Activated CD4-positive, alpha-beta memory T cell treated with anti-CD3 and anti-CD28 coated beads, Interleukin-2, amount 10 ng/mL, durations not matched to agents 7 days and 5 days (primary cell): Measurements from ENCODE around the gene MYOCD. TPM values are rescaled to one million over a fixed set of nuclear protein-coding genes. Genes with fewer than 3 reads are reported as not detected.
"Not testable (repeated sequence)": the region's sequence is repeated elsewhere in the genome, so short reads cannot be mapped to it uniquely, and the experiment has no call there.

Experiments used
- CTCF ChIA-PET: fragments of 350-600 bp; sonication (Branson Sonifier 250); formaldehyde crosslinking; loops from one replicate; lab custom pipeline; 2021; ENCODE audit warnings: antibody characterized with exemption, inconsistent platforms; lab: Charles Lee
- POLR2A ChIA-PET: fragments of 350-600 bp; sonication (Branson Sonifier 250); formaldehyde crosslinking; loops from one replicate; lab custom pipeline; 2021; ENCODE audit warnings: antibody characterized with exemption; lab: Charles Lee
- DNase-seq: peaks from one replicate; pipeline ENCODE4 v3.0.0-alpha.2; 2020
- H3K27ac Mint-ChIP-seq: one replicate; pipeline ENCODE4 v1.8.0; 2021; ENCODE audit warnings: mild to moderate bottlenecking, mixed read lengths
- H3K27me3 Mint-ChIP-seq: one replicate; pipeline ENCODE4 v1.8.0; 2021; ENCODE audit warnings: mixed read lengths
- H3K36me3 Mint-ChIP-seq: one replicate; pipeline ENCODE4 v1.8.0; 2021; ENCODE audit warnings: low read depth, mixed read lengths
- H3K4me1 Mint-ChIP-seq: one replicate; pipeline ENCODE4 v1.8.0; 2021; ENCODE audit warnings: mixed read lengths
- H3K4me3 Mint-ChIP-seq: one replicate; pipeline ENCODE4 v1.8.0; 2021; ENCODE audit warnings: mild to moderate bottlenecking, mixed read lengths
- H3K9me3 Mint-ChIP-seq: one replicate; pipeline ENCODE4 v1.8.0; 2021; ENCODE audit warnings: mixed read lengths
- total RNA-seq, 2 experiments: library from RNA; stranded (reverse); gene quantifications; one replicate each; pipeline ENCODE4 v1.2.3, GENCODE V29; 2021

The MYOCD gene
- total RNA-seq, 2 experiments from 2014 or later = not detected

DNA sequence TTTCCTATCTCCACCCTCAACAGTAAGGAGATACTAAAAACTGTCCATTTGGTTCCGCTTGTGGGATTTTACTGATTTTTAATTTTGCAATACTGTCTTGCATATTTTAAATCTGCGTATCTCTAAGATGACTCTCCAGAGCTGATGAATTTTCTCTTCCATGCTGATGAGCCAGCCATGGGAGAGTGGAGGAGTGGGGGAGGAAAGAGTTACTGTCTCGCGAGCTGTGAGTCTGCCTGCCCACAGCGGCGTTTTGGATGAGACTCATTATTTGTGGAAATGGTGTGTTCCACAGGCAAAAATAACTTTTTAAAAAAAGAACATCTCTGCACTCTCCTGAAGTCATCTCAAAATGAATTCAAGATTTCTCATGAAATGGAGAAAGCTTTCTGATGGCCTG is 34.6 kb upstream of the MYOCD start:
- Mint-ChIP-seq H3K4me3 (no peak overlapping the region), H3K27ac (no peak overlapping the region), H3K36me3 (no peaks in the 10 kb centered on the region), H3K9me3 (peaks cover 12% of the 10 kb centered on the region), H3K4me1 (no peaks in the 10 kb centered on the region), H3K27me3 (no peaks in the 10 kb centered on the region)
- CTCF ChIA-PET = no interaction called here
- no peak for DNase-seq
- POLR2A ChIA-PET = no interaction called here

DNA sequence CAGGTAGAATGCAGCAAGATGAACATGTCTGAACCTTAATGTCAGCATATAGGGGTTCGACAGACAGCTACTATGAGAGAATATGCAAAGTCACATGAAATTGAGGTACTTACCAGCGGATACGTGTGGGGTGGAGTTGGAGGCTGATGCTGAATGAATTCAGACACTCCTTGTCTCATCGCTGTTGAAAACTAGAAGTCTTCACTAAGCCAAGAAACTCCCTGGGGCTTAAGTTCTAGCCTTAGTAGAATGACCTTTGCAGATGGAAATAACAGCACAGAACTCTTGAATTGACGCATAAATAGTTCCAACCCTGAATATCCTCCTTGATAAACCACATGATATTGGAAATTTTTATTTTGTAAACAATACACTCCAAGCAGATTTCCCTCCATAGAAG is 32.9 kb upstream of the MYOCD start:
- CTCF ChIA-PET = no interaction called here
- H3K27me3 Mint-ChIP-seq = no peaks in the 10 kb centered on the region
- no peak overlapping the region for H3K4me3 Mint-ChIP-seq
- POLR2A ChIA-PET = no interaction called here
- no peaks in the 10 kb centered on the region for H3K4me1 Mint-ChIP-seq
- no peak overlapping the region for H3K27ac Mint-ChIP-seq
- DNase-seq = no peak
- peaks cover 15% of the 10 kb centered on the region for H3K9me3 Mint-ChIP-seq
- H3K36me3 Mint-ChIP-seq = no peaks in the 10 kb centered on the region

- Mint-ChIP-seq H3K27ac (no peak overlapping the region), H3K4me3 (no peak overlapping the region), H3K4me1 (no peaks in the 10 kb centered on the region), H3K36me3 (no peaks in the 10 kb centered on the region), H3K9me3 (peaks cover 16% of the 10 kb centered on the region), H3K27me3 (no peaks in the 10 kb centered on the region)
- POLR2A ChIA-PET = no interaction called here
- CTCF ChIA-PET = no interaction called here
- no peak for DNase-seq
These were observed 30.8 kb upstream of the MYOCD start for GRCh38 chr17:12634789-12635414.

GRCh38 chr17:12635996-12636395 is 29.7 kb upstream of the MYOCD start:
- H3K4me1 Mint-ChIP-seq, DNase-seq, H3K36me3 Mint-ChIP-seq, H3K4me3 Mint-ChIP-seq, CTCF ChIA-PET, POLR2A ChIA-PET, H3K27ac Mint-ChIP-seq, H3K27me3 Mint-ChIP-seq: not testable (repeated sequence)
- peaks cover 16% of the 10 kb centered on the region for H3K9me3 Mint-ChIP-seq

DNA sequence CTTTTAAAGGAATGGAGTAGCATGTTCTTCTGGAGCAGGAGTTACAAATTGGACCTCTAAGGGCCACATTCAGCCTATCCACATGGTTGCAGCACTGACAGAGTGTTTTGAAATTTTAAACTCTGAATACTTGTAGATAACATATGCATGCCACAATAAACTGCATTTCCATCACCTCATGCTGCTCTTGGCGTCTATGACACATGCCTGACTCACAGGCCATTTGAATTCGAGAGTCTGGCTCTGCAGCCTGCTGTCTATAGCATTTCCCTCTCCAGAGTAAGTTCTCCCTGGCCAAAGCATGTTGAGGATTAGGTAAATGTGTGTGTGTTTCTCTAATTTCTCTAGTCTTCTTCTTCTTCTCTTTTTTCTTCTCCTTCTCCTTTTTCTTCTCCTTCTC is 28.7 kb upstream of the MYOCD start:
- Mint-ChIP-seq H3K4me3 (no peak overlapping the region), H3K9me3 (peaks cover 16% of the 10 kb centered on the region), H3K4me1 (no peaks in the 10 kb centered on the region), H3K27me3 (no peaks in the 10 kb centered on the region), H3K36me3 (no peaks in the 10 kb centered on the region), H3K27ac (no peak overlapping the region)
- ChIA-PET POLR2A (no interaction called here), CTCF (no interaction called here)
- no peak for DNase-seq

GRCh38 chr17:12637745-12638651 is 27.7 kb upstream of the MYOCD start:
- H3K4me1 Mint-ChIP-seq = no peaks in the 10 kb centered on the region
- H3K36me3 Mint-ChIP-seq = no peaks in the 10 kb centered on the region
- H3K4me3 Mint-ChIP-seq = no peak overlapping the region
- DNase-seq = no peak
- H3K9me3 Mint-ChIP-seq = peaks cover 13% of the 10 kb centered on the region
- CTCF ChIA-PET = no interaction called here
- no peaks in the 10 kb centered on the region for H3K27me3 Mint-ChIP-seq
- no peak overlapping the region for H3K27ac Mint-ChIP-seq
- POLR2A ChIA-PET = no interaction called here

DNA sequence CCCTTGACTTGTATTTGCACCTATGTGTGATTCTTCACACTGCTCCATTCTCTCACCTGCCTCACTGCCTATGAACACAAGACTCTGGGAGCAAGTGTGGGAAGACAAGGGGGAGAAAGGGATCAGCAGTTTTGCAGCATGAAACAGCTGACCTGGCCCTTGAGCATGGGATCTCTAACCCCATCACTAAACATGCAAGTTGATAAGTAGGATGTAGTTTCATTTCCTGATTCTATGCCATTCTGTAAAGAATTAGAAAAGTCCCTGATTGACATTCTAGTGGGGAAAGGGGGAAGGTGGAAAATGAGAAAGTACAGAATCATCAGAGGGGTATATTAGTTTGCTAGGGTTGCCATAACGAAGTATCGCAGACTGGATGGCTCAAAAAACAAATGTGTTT is 25.3 kb upstream of the MYOCD start:
- Mint-ChIP-seq H3K27ac (no peak overlapping the region), H3K36me3 (no peaks in the 10 kb centered on the region), H3K27me3 (no peaks in the 10 kb centered on the region), H3K4me1 (no peaks in the 10 kb centered on the region), H3K4me3 (no peak overlapping the region), H3K9me3 (peaks cover 12% of the 10 kb centered on the region)
- ChIA-PET POLR2A (no interaction called here), CTCF (no interaction called here)
- DNase-seq = no peak

DNA sequence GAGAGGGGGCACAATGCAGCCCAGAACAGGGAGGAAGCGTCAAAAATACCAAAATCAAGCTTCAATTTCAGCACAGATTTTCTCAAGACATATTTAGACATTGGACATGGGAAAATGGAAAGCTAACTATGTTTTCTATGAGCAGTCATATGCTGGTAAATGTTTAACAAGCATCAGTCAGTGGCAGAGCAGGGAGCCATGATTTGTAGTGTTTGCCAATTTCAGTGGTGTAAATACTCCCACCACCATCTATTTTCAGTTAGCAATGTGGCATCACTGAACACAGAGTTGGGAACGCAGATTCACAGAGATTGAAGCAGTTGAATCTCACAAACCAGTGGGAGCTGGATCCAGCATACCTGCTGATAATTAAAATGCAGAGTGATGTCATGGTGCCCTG is 24.6 kb upstream of the MYOCD start:
- H3K4me3 Mint-ChIP-seq = no peak overlapping the region
- no peak overlapping the region for H3K27ac Mint-ChIP-seq
- H3K27me3 Mint-ChIP-seq = no peaks in the 10 kb centered on the region
- no peaks in the 10 kb centered on the region for H3K4me1 Mint-ChIP-seq
- no peak for DNase-seq
- ChIA-PET CTCF (no interaction called here), POLR2A (no interaction called here)
- H3K36me3 Mint-ChIP-seq = no peaks in the 10 kb centered on the region
- H3K9me3 Mint-ChIP-seq = peaks cover 11% of the 10 kb centered on the region

GRCh38 chr17:12642034-12642433 is 23.7 kb upstream of the MYOCD start:
- Mint-ChIP-seq H3K4me1 (no peaks in the 10 kb centered on the region), H3K9me3 (peaks cover 15% of the 10 kb centered on the region), H3K27me3 (no peaks in the 10 kb centered on the region), H3K4me3 (no peak overlapping the region), H3K36me3 (no peaks in the 10 kb centered on the region), H3K27ac (no peak overlapping the region)
- CTCF ChIA-PET = no interaction called here
- no peak for DNase-seq
- POLR2A ChIA-PET = no interaction called here

DNA sequence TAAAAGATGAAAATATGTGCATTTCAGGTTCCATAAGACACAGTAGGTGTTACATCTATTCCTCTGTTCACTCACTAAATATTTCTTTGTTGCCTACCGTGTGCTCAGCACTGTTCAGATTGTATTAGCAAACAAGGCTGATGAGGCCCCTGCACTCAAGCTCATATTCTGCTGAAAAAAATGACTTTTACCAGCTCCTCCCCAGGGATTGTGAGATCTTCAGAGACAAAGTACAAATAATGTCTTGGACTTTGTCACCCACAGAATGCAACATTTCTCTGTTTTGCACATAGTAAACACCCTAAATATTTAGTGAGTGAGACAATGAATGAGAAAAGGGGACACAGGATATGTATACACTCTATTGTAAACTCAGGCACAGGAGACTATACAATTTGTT is 21.9 kb upstream of the MYOCD start:
- no peaks in the 10 kb centered on the region for H3K4me1 Mint-ChIP-seq
- H3K27ac Mint-ChIP-seq = no peak overlapping the region
- POLR2A ChIA-PET = no interaction called here
- H3K4me3 Mint-ChIP-seq = no peak overlapping the region
- no peaks in the 10 kb centered on the region for H3K27me3 Mint-ChIP-seq
- CTCF ChIA-PET = no interaction called here
- no peak for DNase-seq
- no peaks in the 10 kb centered on the region for H3K36me3 Mint-ChIP-seq
- H3K9me3 Mint-ChIP-seq = peaks cover 9% of the 10 kb centered on the region

GRCh38 chr17:12644623-12645022 is 21.1 kb upstream of the MYOCD start:
- no peak overlapping the region for H3K4me3 Mint-ChIP-seq
- CTCF ChIA-PET = no interaction called here
- POLR2A ChIA-PET = no interaction called here
- no peaks in the 10 kb centered on the region for H3K27me3 Mint-ChIP-seq
- H3K27ac Mint-ChIP-seq = no peak overlapping the region
- no peaks in the 10 kb centered on the region for H3K4me1 Mint-ChIP-seq
- peaks cover 9% of the 10 kb centered on the region for H3K9me3 Mint-ChIP-seq
- no peak for DNase-seq
- no peaks in the 10 kb centered on the region for H3K36me3 Mint-ChIP-seq

DNA sequence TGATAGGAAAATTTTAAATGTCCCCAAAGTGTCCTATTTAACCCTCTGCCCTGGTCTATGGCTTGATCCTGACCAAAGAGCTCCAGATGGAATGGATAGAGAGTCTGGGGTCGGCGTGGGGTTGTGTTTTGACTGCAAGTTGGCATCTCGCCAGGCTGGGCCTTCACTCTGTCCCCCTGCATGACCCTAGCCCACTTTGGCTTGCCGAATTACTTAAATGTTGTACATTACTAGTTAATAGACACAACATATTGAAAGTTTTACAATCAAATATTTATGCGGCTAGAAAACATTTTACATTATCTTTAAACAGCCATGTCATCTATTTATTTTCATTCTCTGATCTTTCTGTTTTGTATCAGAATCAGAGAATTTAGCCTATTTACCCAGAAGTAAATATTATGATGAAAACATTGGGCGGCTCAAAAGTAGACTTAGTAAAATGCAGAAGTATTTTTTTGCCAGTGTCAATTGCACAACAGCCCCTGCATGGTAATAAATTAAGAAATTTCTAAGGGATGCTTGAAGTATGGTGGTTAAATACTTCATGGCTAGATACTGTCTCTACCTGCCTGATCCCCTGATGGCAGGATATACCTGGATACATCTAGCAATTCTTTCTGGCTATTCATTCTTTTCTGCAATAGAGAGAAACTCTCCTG is 18.8 kb upstream of the MYOCD start:
- CTCF ChIA-PET = no interaction called here
- Mint-ChIP-seq H3K4me3 (no peak overlapping the region), H3K9me3 (peaks cover 9% of the 10 kb centered on the region), H3K4me1 (no peaks in the 10 kb centered on the region), H3K36me3 (no peaks in the 10 kb centered on the region), H3K27ac (no peak overlapping the region), H3K27me3 (no peaks in the 10 kb centered on the region)
- DNase-seq = no peak
- POLR2A ChIA-PET = no interaction called here

DNA sequence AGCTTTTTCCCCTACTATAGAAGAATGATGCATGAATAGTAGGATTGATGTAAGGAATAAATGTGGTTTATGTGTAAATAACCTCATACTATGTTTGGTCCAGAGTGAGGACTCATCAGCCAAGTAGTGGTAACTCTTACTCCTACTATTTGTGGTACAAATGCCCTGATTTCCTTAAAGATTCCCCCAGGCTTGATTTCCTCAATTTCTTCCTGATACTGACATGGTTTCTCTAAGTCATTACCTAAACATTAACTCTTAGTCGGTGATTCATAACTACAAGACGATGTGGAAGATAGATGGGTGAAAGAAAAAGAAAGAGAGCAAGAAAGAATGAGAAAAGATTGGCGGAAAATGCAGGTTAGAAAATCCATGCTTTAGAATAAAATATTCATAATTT is 17.2 kb upstream of the MYOCD start:
- no peak overlapping the region for H3K4me3 Mint-ChIP-seq
- H3K4me1 Mint-ChIP-seq = no peaks in the 10 kb centered on the region
- DNase-seq = no peak
- ChIA-PET CTCF (no interaction called here), POLR2A (no interaction called here)
- H3K27ac Mint-ChIP-seq = no peak overlapping the region
- no peaks in the 10 kb centered on the region for H3K27me3 Mint-ChIP-seq
- H3K9me3 Mint-ChIP-seq = peaks cover 7% of the 10 kb centered on the region
- no peaks in the 10 kb centered on the region for H3K36me3 Mint-ChIP-seq
